Stimulated activated CD4-positive, alpha-beta T cell treated with anti-CD3 and anti-CD28 coated beads, TNF-alpha, amount 100 ng/mL, for 4 hours (primary cell): ENCODE results near the gene TCEA2.
"Not testable (repeated sequence)": the region's sequence is repeated elsewhere in the genome, so short reads cannot be mapped to it uniquely, and the experiment has no call there.

Experiments used
- DNase-seq, 3 experiments: peaks; one replicate each; pipeline ENCODE4 v3.0.0-alpha.2; 2020; ENCODE audit warnings: low read depth in 3 of 3

The TCEA2 gene

DNA sequence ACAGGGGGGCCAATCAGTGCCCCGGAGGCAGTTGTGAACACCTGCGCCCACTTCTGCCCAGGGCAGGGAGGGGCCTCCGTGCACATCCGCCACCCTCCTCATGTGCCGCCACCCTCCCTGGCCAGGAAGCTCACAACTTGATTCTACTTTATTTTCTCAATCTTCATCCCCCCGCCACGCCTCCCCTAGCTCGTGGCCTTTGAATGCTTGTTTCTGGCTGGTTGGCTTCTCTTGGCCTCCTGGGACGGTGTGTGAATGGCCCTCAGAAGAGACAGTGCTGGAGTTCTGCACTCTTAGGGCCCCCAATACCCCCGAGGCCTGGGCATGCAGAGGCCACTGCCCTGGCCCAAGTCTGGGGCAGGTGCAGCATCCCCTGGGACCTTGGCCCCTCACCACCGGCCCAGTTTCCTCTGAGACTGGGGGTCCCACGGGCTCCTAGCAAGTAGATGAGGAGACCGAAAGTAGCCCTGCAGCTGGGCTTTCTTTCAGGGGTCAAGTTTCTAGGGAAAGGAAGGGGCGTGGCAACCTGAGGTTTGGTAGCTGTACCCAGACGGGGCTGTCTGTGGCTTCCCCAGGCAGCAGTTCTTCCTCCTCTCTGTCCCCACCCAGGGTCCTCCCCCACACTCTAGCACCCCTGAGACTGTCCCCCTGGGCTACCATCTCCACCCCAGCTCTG, 15.0 kb downstream of the TCEA2 start:
- DNase-seq = no peak

GRCh38 chr20:64078934-64079272, 15.9 kb downstream of the TCEA2 start:
- no peak for DNase-seq

GRCh38 chr20:64079273-64080012, 16.4 kb downstream of the TCEA2 start, which contains the start of gene RGS19:
Gene RGS19 (minus strand): TSS chr20:64079518. CDS start chr20:64076886, 2,632 bp downstream.
- peak; percentile 38 to 57 (median 48) for DNase-seq

GRCh38 chr20:64080013-64080812, 17.2 kb downstream of the TCEA2 start, which contains the start of gene OPRL1:
Gene OPRL1 (plus strand): TSS chr20:64080082. CDS start chr20:64092721, 12,639 bp downstream.
- DNase-seq = peak in 2 of 3 experiments; percentile 29 to 31

DNA sequence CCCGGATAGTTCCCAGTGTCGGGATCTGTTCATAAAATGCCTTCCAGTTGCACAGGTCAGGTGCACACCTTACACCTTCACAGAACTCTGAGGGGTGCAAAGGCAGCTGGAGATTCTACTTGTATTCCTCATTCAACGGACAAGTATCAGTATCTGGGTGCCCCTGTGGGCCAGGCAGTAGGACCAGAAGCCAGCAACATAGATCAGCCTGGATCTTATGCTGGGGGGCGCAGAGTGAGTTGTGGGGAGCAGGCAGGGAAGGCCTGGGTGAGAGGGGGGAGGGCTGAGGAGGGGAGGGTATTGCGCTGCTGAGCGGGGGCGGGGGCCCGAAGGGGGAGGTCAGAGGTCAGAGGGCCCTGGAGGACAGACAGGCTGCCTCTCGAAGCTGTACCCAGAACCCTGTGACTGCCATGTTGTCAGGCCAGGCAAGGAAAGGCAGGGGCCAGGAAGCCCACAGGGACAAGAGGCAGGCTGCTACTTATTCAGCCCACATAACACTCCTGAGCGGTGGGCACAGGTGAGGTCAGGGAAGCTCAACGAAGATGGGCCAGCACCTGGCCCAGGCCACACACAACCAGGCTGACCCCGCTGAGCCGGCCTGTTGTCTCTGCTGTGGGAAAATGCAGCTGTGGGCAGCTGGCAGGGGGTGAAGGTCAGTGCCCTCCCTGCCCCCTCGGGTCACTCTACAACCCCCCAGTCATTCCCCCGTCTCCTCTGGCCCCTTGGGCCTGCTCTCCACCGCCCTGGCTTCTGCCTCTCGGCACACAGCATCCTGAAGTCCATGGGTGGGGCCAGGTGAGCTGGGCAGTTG, 18.0 kb downstream of the TCEA2 start:
- no peak for DNase-seq

DNA sequence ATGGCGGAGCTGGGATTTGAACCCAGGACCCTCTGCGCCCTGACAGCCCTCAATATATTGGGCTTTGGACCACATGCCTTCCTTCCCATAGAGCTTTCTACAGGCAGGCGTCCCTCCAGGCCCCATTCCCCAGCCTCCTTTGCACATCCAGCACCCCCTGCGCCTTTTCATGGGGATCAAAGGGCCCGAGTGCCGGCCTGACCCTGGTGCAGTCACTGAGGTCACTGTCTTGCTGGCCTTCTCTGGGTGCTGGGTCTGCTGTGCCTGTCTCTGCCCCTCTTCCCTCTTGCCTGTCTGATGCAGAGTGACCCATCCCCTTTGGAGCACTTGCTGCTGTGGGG, 18.6 kb downstream of the TCEA2 start:
- DNase-seq = no peak

GRCh38 chr20:64082126-64082731, 19.2 kb downstream of the TCEA2 start:
- no peak for DNase-seq

GRCh38 chr20:64082820-64083377, 19.9 kb downstream of the TCEA2 start:
- DNase-seq = no peak

- DNase-seq = peak in 1 of 3 experiments; percentile 44
These were observed 20.4 kb downstream of the TCEA2 start for GRCh38 chr20:64083378-64083803.

DNA sequence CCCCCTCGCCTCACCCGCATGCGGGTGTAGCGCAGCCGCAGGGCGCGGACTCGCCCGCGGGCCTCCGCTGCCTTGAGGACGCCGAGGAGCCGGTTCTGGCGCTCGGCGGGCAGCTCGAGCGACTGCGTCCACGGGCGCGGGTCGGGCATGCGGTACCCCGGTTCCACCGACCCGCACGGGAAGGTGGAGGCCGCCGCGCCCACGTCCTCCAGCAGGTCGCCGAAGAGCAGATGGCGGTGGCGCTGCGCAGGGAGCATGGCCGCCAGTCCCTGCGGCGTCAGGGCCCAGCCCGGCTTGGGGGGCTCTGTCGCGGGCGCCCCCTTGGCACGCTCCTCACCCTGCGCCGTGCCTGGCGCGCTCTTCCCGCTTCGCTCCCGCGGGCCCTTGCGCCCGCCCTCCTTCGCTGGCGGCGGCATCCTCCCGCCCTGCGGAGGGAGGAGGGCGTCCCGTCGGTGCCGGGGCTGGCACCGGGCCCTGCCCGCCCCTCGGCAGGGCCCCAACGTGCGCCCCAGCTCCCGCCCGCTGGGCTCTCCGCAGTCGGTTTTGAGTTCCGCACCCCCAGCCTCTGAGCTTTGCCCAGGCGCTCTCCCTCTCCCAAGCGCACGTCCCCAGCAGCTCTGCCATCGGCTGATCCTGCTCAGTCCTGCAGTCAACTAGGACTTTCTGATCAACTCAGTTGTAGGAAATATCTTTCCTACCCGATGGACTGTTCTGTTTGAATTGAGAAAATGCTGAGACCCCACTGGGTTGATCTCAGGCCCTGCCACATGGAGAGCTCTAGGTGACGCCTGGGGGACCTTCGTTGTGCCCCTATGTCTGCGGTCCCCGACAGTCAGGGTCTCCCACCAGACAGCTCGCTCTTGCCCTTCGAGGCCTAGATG, 21.0 kb downstream of the TCEA2 start, which contains the start of gene LKAAEAR1:
TSS of gene LKAAEAR1 (minus strand) at position 595 of the 881 bp plus-strand sequence. CDS start at position 416, 179 bp downstream.
- DNase-seq = no peak

- DNase-seq = no peak
These were observed 21.7 kb downstream of the TCEA2 start for GRCh38 chr20:64084685-64085152.

GRCh38 chr20:64086801-64087200, 23.8 kb downstream of the TCEA2 start:
- no peak for DNase-seq

DNA sequence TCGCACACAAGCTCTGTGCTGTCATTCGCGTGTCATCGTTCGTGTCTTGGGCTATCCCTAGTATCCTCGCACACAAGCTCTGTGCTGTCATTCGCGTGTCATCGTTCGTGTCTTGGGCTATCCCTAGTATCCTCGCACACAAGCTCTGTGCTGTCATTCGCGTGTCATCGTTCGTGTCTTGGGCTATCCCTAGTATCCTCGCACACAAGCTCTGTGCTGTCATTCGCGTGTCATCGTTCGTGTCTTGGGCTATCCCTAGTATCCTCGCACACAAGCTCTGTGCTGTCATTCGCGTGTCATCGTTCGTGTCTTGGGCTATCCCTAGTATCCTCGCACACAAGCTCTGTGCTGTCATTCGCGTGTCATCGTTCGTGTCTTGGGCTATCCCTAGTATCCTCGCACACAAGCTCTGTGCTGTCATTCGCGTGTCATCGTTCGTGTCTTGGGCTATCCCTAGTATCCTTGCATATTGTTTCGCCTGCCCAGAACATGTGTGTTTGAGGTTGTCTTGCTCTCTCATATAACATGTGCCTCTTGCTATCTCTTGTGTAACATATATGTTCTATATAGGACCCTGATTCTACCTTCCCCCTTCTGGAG, 24.3 kb downstream of the TCEA2 start:
- DNase-seq = not testable (repeated sequence)

- not testable (repeated sequence) for DNase-seq
These were observed 25.6 kb downstream of the TCEA2 start for GRCh38 chr20:64088586-64088985.

- DNase-seq = no peak
These were observed 27.2 kb downstream of the TCEA2 start for GRCh38 chr20:64090165-64090564.

DNA sequence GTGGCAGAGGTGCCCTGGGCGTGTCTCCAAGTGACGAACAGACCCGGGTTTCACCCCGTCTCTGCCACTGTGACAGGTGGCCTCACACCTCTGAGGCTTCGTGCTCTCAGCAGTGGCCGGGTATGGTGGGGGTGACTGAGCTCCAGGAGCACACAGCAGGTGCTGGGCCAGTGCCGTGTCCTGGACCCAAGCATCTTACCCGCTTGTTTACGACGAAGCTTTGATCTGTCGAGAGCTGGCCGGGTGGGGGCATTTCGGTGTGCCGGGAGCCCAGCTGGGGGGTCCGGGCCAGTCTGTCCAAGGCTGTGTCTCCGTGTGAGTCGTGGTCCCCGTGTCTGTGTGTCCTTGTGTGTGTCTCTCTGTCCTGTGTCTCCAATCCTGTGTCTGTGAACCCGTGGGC, 28.3 kb downstream of the TCEA2 start:
- no peak for DNase-seq

DNA sequence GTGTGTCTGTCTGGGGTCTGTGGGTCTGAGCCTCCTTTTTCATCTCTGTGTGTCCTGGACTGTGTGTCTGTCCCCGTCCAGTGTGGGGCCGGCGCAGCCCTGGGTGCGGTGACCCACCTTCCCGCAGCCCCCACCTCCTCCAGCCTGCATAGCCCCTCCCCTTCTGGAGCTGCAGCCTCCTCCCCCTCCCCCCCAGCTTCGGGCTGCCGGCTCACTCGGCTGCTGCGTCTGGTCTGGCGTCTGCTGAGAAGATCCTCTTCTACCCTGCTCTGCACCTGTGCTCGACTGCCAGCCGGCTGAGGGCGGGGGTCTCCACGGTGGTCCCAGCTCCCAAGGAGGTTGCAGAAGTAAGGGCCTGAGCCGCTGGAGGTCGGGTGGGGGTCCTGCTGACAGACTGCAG, 28.8 kb downstream of the TCEA2 start:
- no peak for DNase-seq

DNA sequence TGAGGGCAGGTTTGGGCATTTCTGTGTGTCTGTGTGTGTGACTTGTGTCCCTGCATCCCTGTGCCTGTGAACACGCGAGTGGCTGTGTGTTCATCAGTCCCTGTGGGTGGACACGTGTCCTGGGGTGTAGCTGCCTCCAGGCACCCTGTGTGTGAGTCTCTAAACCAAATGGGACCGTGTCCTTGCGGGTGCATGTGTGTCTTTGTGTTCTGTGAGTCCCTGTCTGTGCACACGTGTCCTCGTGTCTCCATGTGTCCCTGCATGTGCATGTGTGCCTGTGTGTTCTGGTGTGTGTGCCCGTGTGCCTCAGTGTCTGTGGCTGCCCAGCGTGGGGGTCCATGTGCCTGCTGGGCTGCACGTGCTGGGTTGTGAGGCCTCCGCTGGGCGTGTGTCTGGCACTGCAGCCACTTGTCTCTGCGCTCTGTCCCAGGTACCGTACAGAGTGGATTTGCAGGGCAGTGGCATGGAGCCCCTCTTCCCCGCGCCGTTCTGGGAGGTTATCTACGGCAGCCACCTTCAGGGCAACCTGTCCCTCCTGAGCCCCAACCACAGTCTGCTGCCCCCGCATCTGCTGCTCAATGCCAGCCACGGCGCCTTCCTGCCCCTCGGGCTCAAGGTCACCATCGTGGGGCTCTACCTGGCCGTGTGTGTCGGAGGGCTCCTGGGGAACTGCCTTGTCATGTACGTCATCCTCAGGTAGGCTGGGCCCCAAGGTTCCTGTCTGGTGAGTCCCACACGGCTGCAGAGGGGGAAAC, 29.4 kb downstream of the TCEA2 start:
- DNase-seq = no peak
